Uterus (tissue), 4 donors: ENCODE measurements around the gene COMMD9. TPM values are rescaled to one million over a fixed set of nuclear protein-coding genes. Genes with fewer than 3 reads are reported as not detected.
A peak's percentile ranks its signal among the peaks of the same experiment; 100 is the strongest.

ENCODE experiments used
- DNase-seq, 2 donors: peaks; one replicate each; pipeline ENCODE4 v3.0.0-alpha.2; 2019 to 2020
- H3K27ac ChIP-seq, 2 donors: fragments of 200-600 bp; sonication (generic); 1 replicate in 1 of 2; 2 replicates in 1 of 2; pipeline ENCODE4 v1.5.1; 2016 to 2018
- H3K27me3 ChIP-seq, 2 donors: fragments of 200-600 bp; sonication (generic); one replicate each; pipeline ENCODE4 v1.5.1; 2018 to 2019; ENCODE audit warnings: control low read depth in 1 of 2
- H3K36me3 ChIP-seq, 2 donors: fragments of 200-600 bp; sonication (generic); one replicate each; pipeline ENCODE4 v1.5.1; 2019; ENCODE audit warnings: control low read depth in 1 of 2
- H3K4me1 ChIP-seq, 2 donors: fragments of 200-600 bp; sonication (generic); one replicate each; pipeline ENCODE4 v1.5.1; 2018 to 2019; ENCODE audit warnings: control low read depth in 1 of 2
- H3K4me3 ChIP-seq, 2 donors: fragments of 200-600 bp; sonication (generic); 1 replicate in 1 of 2; 2 replicates in 1 of 2; pipeline ENCODE4 v1.5.1; 2018 to 2019; ENCODE audit warnings: mild to moderate bottlenecking in 1 of 2
- H3K9me3 ChIP-seq, 2 donors: fragments of 200-600 bp; sonication (generic); one replicate each; pipeline ENCODE4 v1.5.1; 2019; ENCODE audit warnings: control low read depth in 1 of 2
- POLR2A ChIP-seq, 2 donors: fragments of 450-650 bp; IDR thresholded peaks; one replicate each; pipeline ENCODE4 v1.6.1; 2016; ENCODE audit warnings: antibody characterized with exemption in 2 of 2, mild to moderate bottlenecking in 1 of 2, moderate library complexity in 1 of 2
- intact Hi-C: fragments of 100-400 bp; cut with DNase I; formaldehyde crosslinking; loops from one replicate; pipeline ENCODE4 v1.15.1; 2023; ENCODE audit warnings: low total_unique reads
- total RNA-seq, 4 donors: library from RNA; depleted of rRNA in 3 of 4; stranded (reverse); fragments of >200 nt in 3 of 4; gene quantifications; one replicate each; pipeline versions ENCODE4 v1.1.0 to v1.2.4, GENCODE V29; 2014 to 2023
- TF ChIP-seq, protein P1 (sequence below), 4 experiments: fragments of 200-600 bp in 2 of 4; fragments of 450-650 bp in 2 of 4; sonication (generic) in 2 of 4; IDR thresholded peaks; one replicate each; pipeline ENCODE4 v1.5.1; 2016 to 2019; ENCODE audit warnings: antibody characterized with exemption in 4 of 4, mild to moderate bottlenecking in 2 of 4, moderate library complexity in 1 of 4
- donor health status: DM: yes; HTN: yes; CAD: no.

COMMD9 gene
- total RNA-seq, 4 donors from 2014 or later = 10.5 to 30.2 (median 22.8) TPM

DNA sequence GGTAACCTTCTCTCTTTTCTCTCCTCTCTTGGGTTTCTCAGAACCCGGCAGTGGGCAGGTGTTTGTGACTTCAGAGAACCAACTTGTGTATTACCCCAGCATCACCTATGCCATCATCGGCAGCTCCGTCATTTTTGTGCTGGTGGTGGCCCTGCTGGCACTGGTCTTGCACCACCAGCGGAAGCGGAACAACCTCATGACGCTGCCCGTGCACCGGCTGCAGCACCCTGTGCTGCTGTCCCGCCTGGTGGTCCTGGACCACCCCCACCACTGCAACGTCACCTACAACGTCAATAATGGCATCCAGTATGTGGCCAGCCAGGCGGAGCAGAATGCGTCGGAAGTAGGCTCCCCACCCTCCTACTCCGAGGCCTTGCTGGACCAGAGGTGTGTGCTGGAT lies 62.2 kb downstream of the COMMD9 start:
- TF ChIP-seq POLR2A (IDR thresholded peaks at IDR 0.05) = no peak
- TF ChIP-seq, protein P1, sequence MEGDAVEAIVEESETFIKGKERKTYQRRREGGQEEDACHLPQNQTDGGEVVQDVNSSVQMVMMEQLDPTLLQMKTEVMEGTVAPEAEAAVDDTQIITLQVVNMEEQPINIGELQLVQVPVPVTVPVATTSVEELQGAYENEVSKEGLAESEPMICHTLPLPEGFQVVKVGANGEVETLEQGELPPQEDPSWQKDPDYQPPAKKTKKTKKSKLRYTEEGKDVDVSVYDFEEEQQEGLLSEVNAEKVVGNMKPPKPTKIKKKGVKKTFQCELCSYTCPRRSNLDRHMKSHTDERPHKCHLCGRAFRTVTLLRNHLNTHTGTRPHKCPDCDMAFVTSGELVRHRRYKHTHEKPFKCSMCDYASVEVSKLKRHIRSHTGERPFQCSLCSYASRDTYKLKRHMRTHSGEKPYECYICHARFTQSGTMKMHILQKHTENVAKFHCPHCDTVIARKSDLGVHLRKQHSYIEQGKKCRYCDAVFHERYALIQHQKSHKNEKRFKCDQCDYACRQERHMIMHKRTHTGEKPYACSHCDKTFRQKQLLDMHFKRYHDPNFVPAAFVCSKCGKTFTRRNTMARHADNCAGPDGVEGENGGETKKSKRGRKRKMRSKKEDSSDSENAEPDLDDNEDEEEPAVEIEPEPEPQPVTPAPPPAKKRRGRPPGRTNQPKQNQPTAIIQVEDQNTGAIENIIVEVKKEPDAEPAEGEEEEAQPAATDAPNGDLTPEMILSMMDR (IDR thresholded peaks at IDR 0.05) = no peak
- no peak overlapping the region for H3K27ac ChIP-seq
- no peak for DNase-seq
- peaks cover 6 to 12% of the 10 kb centered on the region in 2 donors for H3K4me1 ChIP-seq
- intact Hi-C loops = no loop called here
- no peaks in the 10 kb centered on the region for H3K9me3 ChIP-seq
- no peaks in the 10 kb centered on the region for H3K36me3 ChIP-seq
- H3K27me3 ChIP-seq = no peaks in the 10 kb centered on the region
- H3K4me3 ChIP-seq = no peak overlapping the region

DNA sequence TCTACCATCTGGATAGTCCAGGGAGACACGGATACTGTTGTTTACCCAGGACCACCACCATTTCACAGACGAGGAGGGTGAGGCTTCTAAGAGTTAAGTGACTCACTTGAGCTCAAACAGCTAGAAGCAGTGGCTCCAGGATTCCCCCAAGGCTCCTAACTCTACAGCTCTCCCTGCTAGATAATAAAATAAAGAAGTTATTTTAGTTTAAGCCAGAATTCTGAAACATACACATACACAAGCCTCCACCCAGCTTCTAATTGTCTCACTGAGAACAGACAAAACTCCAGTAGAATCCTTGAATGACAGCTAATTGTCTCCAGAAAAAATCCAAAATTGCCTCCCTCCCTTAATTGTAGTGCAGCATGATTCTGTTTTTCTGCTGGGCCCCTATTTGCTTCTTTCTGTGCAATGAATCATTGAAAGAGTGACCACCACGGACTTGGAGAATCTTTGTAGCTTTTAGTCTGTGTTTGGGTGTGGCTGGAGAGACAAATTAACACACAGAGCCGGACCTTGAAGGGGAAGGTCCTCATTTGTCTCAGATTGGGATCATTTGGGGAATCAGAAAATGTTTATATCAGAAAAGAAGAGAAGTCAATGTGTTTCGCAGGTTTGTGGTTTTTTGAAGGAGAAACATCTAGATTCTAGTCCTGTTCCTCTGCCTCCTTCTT lies 64.9 kb downstream of the COMMD9 start:
- H3K36me3 ChIP-seq = no peaks in the 10 kb centered on the region
- no peak for TF ChIP-seq POLR2A (IDR thresholded peaks at IDR 0.05)
- TF ChIP-seq, protein P1 (IDR thresholded peaks at IDR 0.05) = no peak
- intact Hi-C loops = no loop called here

DNA sequence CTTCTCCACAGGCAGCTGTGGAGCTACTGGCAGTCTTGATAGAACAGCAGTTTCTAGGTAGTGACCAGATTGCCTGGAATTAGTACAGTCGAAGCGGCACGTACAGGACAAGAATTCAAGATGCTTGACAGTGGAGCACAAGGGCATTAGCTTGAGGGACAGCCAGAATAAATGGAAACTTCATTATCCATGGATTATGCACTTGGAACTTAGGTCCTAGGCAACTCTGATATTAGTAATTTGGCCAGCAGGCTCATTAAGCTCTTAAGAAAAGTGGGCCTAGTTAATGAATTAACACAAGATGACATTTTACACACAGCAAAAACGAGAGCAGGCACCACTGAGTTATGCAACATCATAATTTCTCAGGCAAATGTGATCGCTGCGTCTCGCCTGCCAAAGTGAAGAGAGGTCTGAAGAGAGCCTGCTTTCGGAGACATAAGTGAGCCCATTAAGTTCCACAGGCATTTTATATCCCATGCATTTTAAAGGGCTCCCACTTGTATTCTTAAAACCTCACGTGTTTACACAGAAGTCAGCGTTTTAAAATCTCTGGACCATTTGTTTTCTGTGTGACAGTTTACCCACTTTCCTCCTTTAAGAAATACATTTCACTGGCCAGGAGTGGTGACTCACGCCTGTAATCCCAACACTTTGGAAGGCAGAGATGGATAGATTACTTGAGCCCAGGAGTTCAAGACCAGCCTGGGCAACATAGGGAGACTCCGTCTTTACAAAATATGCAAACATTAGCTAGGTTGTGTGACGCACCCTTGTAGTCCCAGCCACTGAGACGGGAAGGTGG lies 66.2 kb downstream of the COMMD9 start:
- TF ChIP-seq, protein P1 (IDR thresholded peaks at IDR 0.05) = no peak
- TF ChIP-seq POLR2A (IDR thresholded peaks at IDR 0.05) = no peak
- no peaks in the 10 kb centered on the region for H3K4me1 ChIP-seq
- H3K27ac ChIP-seq = peak overlapping the region; percentile 40 to 51
- peak; percentile 29 to 36 for DNase-seq
- intact Hi-C loops = no loop called here
- no peaks in the 10 kb centered on the region for H3K36me3 ChIP-seq
- H3K9me3 ChIP-seq = peaks cover 0 to 7% of the 10 kb centered on the region in 2 donors
- H3K4me3 ChIP-seq = no peak overlapping the region
- H3K27me3 ChIP-seq = no peaks in the 10 kb centered on the region

More for the DNA sequence above, 64.9 kb downstream of the COMMD9 start:
- DNase-seq = no peak
- H3K27ac ChIP-seq = no peak overlapping the region
- H3K4me1 ChIP-seq = peaks cover 0 to 2% of the 10 kb centered on the region in 2 donors
- no peaks in the 10 kb centered on the region for H3K27me3 ChIP-seq
- H3K4me3 ChIP-seq = no peak overlapping the region
- H3K9me3 ChIP-seq = peaks cover 0 to 7% of the 10 kb centered on the region in 2 donors

Other genes with a start within 250 kb of the COMMD9 start
- gene PRR5L, start 6.9 kb upstream of the COMMD9 start, total RNA-seq = 10 to 100 TPM in 3 of 4 donors, 1 to 10 TPM in 1; 7.7 to 62.1 (median 27.8) TPM
- 10 to 100 TPM in 3 of 4 donors, 1 to 10 TPM in 1; 5.1 to 22.6 (median 16.2) TPM for gene TRAF6, start 220.8 kb upstream of the COMMD9 start, total RNA-seq